ENCODE results near the gene CDH2. TPM values are rescaled to one million over a fixed set of nuclear protein-coding genes. Genes with fewer than 3 reads are reported as not detected.

The CDH2 gene
- total and polyA plus RNA-seq, 9 donors, result 2.9 to 78.3 (median 11.2) TPM

GRCh38 chr18:28120828-28121515, 56.0 kb downstream of the CDH2 start:
- Histone ChIP-seq H3K27me3 (no peaks in the 10 kb centered on the region), H3K36me3 (no peaks in the 10 kb centered on the region), H3K4me3 (no peak overlapping the region), H3K9me3 (no peaks in the 10 kb centered on the region), H3K4me1 (ENCODE audit: insufficient read depth) (peaks cover 1% of the 10 kb centered on the region), H3K27ac (no peak overlapping the region)
- no peak for DNase-seq
- WGBS, 3 donors, result 73 to 86% (median 77%) methylated on average over 2 of the region's 2 CpGs
- no peak for TF ChIP-seq POLR2A (IDR thresholded peaks at IDR 0.05)
- no peak for TF ChIP-seq EP300 (IDR thresholded peaks at IDR 0.05)
- TF ChIP-seq CTCF (IDR thresholded peaks at IDR 0.05), result no peak
- intact Hi-C loops (cut with DNase I), result no loop called here

GRCh38 chr18:28116461-28116860, 60.5 kb downstream of the CDH2 start:
- Histone ChIP-seq H3K9me3 (no peaks in the 10 kb centered on the region), H3K4me3 (no peak overlapping the region), H3K27me3 (no peaks in the 10 kb centered on the region), H3K4me1 (ENCODE audit: insufficient read depth) (peaks cover under 1% of the 10 kb centered on the region), H3K36me3 (no peaks in the 10 kb centered on the region), H3K27ac (no peak overlapping the region)
- DNase-seq, result no peak
- intact Hi-C loops (cut with DNase I), result loop anchor here in 1 of 4 donors (10.0 kb wide), 1 partner anchor 1118 kb away; no protein-coding TSS in a partner anchor
- TF ChIP-seq CTCF (IDR thresholded peaks at IDR 0.05) (no peak), EP300 (IDR thresholded peaks at IDR 0.05) (no peak), POLR2A (IDR thresholded peaks at IDR 0.05) (no peak)
- 58 to 84% (median 67%) methylated on average over 1 of the region's 1 CpG for WGBS, 3 donors

GRCh38 chr18:28115149-28115550, 61.8 kb downstream of the CDH2 start:
- no peaks in the 10 kb centered on the region for H3K27me3 ChIP-seq
- TF ChIP-seq CTCF (IDR thresholded peaks at IDR 0.05) (no peak), EP300 (IDR thresholded peaks at IDR 0.05) (no peak), POLR2A (IDR thresholded peaks at IDR 0.05) (no peak)
- no peak overlapping the region for H3K4me3 ChIP-seq
- peaks cover 4% of the 10 kb centered on the region for H3K4me1 ChIP-seq (ENCODE audit: insufficient read depth)
- intact Hi-C loops (cut with DNase I), result loop anchor here in 1 of 4 donors (10.0 kb wide), 1 partner anchor 1120 kb away; no protein-coding TSS in a partner anchor
- DNase-seq, result no peak
- no peaks in the 10 kb centered on the region for H3K36me3 ChIP-seq
- no peak overlapping the region for H3K27ac ChIP-seq
- no peaks in the 10 kb centered on the region for H3K9me3 ChIP-seq
- 84 to 95% (median 94%) methylated on average over 2 of the region's 2 CpGs for WGBS, 3 donors

GRCh38 chr18:28114472-28114871, 62.5 kb downstream of the CDH2 start:
- Histone ChIP-seq H3K27ac (no peak overlapping the region), H3K4me1 (ENCODE audit: insufficient read depth) (peaks cover 5% of the 10 kb centered on the region), H3K4me3 (no peak overlapping the region), H3K27me3 (no peaks in the 10 kb centered on the region), H3K9me3 (no peaks in the 10 kb centered on the region), H3K36me3 (no peaks in the 10 kb centered on the region)
- intact Hi-C loops (cut with DNase I), result loop anchor here in 1 of 4 donors (10.0 kb wide), 1 partner anchor 1120 kb away; no protein-coding TSS in a partner anchor
- DNase-seq, result no peak
- WGBS, 3 donors, result 48 to 50% (median 50%) methylated on average over 3 of the region's 3 CpGs
- no peak for TF ChIP-seq EP300 (IDR thresholded peaks at IDR 0.05)
- TF ChIP-seq CTCF (IDR thresholded peaks at IDR 0.05), result no peak
- TF ChIP-seq POLR2A (IDR thresholded peaks at IDR 0.05), result no peak

Measured in ovary (tissue), 9 donors.